ENCODE data around the gene CPA3. TPM values are rescaled to one million over a fixed set of nuclear protein-coding genes. Genes with fewer than 3 reads are reported as not detected.

The CPA3 gene
- total and polyA plus RNA-seq, 2 of the 13 experiments (the other 11 are each of a cell fraction or from before 2014, with no cell fraction given): not detected

DNA sequence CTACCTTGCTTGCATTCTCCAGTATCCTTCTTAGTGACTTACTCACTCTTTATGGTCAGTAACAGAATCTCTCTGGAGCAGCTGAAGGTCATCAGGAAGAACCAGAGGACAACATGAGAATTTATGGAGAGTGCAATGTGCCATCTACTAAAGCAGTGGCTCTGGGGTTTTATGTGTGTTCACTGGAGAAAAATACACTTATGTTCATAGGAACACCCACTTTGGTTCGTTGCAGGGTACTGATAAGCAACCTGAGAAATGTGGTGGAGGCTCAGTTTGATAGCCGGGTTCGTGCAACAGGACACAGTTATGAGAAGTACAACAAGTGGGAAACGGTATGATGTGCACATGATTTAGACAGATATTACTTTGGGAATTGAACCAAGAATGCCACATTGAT, 24.6 kb upstream of the CPA3 start (continued):
- TF ChIP-seq AGO1 (IDR thresholded peaks at IDR 0.05; ENCODE audit: low read depth, low read length, poor library complexity, severe bottlenecking): no peak
- TF ChIP-seq MXI1 (IDR thresholded peaks at IDR 0.05; ENCODE audit: borderline replicate concordance, low read depth, low read length): no peak
- no peak for TF ChIP-seq NR2C2 (CRISPR knock-in tag; IDR thresholded peaks at IDR 0.05; ENCODE audit: borderline replicate concordance)
- no peak for TF ChIP-seq SRSF9 (IDR thresholded peaks at IDR 0.05; ENCODE audit: borderline replicate concordance, insufficient read depth, low read depth, low read length, poor library complexity, severe bottlenecking)

DNA sequence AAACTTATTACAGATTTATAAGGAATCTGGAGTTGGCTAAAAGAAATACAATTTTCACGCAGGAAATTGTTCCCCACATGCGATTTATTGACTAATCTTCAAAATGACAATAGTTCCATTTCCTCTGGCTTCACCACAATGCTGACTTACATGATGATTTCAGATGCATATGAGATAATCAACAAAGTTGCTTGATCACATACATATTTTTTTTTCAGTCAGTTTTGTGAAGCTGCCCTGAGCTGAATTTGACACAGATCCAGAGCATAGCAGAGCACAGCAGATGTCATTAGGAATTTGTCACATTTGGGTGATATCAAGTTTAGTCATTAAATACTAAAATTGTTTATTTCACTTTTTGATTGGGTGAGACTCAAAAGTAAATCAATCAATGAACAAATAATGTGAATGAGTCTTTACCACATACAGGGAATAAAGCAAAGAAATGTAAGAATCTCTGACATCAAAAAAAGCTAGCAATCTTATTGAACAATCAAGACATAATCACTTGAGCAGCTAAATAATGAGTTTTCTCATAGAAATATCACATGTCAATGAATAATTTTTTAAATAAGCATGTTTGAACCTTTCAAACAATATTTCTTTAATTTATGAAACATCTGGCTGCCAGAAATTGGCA, 19.2 kb upstream of the CPA3 start:
- ChIA-PET CTCF (ENCODE audit: low intra/inter-chr PET ratio, low total read pairs) (no interaction called here), POLR2A (no interaction called here)
- Histone ChIP-seq H3K36me3 (replicated peaks in 1 of 2; ENCODE audit: control insufficient read depth in 1 of 2, insufficient read depth in 2 of 2, low read length in 2 of 2) (no peaks in the 10 kb centered on the region), H3K4me3 (replicated peaks in 1 of 3; ENCODE audit: insufficient read depth in 1 of 3, low read depth in 2 of 3, low read length in 3 of 3) (no peak overlapping the region), H3K27me3 (ENCODE audit: control insufficient read depth in 1 of 2, insufficient read depth in 2 of 2, low read length in 2 of 2) (no peaks in the 10 kb centered on the region; a peak in 1 of 5 replicates), H3K9me3 (ENCODE audit: low read length) (no peaks in the 10 kb centered on the region), H3K4me1 (ENCODE audit: insufficient read depth, low read length) (no peaks in the 10 kb centered on the region), H2AFZ (ENCODE audit: low read length) (no peak overlapping the region), H4K20me1 (ENCODE audit: insufficient read depth, low read length) (no peaks in the 10 kb centered on the region), H3K4me2 (ENCODE audit: low read depth, low read length) (no peak overlapping the region), H3K9ac (ENCODE audit: insufficient read depth, low read depth, low read length) (no peak overlapping the region), H3K27ac (ENCODE audit: extremely low read length, insufficient read depth, low read length) (no peak overlapping the region), H3K79me2 (ENCODE audit: insufficient read depth, low read length) (no peaks in the 10 kb centered on the region)
- no TSS peak for BruUV-seq (replicated peaks)
- ATAC-seq: no peak
- 2% methylated on average over 2 of the region's 2 CpGs for WGBS (ENCODE audit: low lambda C conversion rate)
- no peak for DNase-seq (ENCODE audit: low spot score)
- in situ Hi-C loops (cut with HindIII; ENCODE audit: extremely low pct_ligation_motif_present, low pct_unique_long_range_greater_than_20kb): no loop called here
- intact Hi-C loops (cut with micrococcal nuclease; ENCODE audit: unreplicated experiment): no loop called here
- FAIRE-seq: no peak
- TF ChIP-seq, protein P1, sequence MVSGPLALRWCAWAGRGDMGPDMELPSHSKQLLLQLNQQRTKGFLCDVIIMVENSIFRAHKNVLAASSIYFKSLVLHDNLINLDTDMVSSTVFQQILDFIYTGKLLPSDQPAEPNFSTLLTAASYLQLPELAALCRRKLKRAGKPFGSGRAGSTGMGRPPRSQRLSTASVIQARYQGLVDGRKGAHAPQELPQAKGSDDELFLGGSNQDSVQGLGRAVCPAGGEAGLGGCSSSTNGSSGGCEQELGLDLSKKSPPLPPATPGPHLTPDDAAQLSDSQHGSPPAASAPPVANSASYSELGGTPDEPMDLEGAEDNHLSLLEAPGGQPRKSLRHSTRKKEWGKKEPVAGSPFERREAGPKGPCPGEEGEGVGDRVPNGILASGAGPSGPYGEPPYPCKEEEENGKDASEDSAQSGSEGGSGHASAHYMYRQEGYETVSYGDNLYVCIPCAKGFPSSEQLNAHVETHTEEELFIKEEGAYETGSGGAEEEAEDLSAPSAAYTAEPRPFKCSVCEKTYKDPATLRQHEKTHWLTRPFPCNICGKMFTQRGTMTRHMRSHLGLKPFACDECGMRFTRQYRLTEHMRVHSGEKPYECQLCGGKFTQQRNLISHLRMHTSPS (CRISPR knock-in tag; IDR thresholded peaks at IDR 0.05; ENCODE audit: low read depth): no peak
- TF ChIP-seq, protein P2, sequence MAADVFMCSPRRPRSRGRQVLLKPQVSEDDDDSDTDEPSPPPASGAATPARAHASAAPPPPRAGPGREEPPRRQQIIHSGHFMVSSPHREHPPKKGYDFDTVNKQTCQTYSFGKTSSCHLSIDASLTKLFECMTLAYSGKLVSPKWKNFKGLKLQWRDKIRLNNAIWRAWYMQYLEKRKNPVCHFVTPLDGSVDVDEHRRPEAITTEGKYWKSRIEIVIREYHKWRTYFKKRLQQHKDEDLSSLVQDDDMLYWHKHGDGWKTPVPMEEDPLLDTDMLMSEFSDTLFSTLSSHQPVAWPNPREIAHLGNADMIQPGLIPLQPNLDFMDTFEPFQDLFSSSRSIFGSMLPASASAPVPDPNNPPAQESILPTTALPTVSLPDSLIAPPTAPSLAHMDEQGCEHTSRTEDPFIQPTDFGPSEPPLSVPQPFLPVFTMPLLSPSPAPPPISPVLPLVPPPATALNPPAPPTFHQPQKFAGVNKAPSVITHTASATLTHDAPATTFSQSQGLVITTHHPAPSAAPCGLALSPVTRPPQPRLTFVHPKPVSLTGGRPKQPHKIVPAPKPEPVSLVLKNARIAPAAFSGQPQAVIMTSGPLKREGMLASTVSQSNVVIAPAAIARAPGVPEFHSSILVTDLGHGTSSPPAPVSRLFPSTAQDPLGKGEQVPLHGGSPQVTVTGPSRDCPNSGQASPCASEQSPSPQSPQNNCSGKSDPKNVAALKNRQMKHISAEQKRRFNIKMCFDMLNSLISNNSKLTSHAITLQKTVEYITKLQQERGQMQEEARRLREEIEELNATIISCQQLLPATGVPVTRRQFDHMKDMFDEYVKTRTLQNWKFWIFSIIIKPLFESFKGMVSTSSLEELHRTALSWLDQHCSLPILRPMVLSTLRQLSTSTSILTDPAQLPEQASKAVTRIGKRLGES (CRISPR knock-in tag; IDR thresholded peaks at IDR 0.05; ENCODE audit: borderline replicate concordance): no peak
- TF ChIP-seq IKZF1 (IDR thresholded peaks at IDR 0.05) (no peak), FOXK1 (CRISPR knock-in tag; IDR thresholded peaks at IDR 0.05; ENCODE audit: borderline replicate concordance, low read depth) (no peak), DNMT3B (CRISPR knock-in tag; conservative IDR thresholded peaks at IDR 0.05) (no peak), NONO (IDR thresholded peaks at IDR 0.05) (no peak), NONO (CRISPR knock-in tag; conservative IDR thresholded peaks at IDR 0.05) (no peak)
- TF ChIP-seq, protein P3, sequence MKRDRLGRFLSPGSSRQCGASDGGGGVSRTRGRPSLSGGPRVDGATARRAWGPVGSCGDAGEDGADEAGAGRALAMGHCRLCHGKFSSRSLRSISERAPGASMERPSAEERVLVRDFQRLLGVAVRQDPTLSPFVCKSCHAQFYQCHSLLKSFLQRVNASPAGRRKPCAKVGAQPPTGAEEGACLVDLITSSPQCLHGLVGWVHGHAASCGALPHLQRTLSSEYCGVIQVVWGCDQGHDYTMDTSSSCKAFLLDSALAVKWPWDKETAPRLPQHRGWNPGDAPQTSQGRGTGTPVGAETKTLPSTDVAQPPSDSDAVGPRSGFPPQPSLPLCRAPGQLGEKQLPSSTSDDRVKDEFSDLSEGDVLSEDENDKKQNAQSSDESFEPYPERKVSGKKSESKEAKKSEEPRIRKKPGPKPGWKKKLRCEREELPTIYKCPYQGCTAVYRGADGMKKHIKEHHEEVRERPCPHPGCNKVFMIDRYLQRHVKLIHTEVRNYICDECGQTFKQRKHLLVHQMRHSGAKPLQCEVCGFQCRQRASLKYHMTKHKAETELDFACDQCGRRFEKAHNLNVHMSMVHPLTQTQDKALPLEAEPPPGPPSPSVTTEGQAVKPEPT (CRISPR knock-in tag; IDR thresholded peaks at IDR 0.05; ENCODE audit: low read depth): no peak
- TF ChIP-seq, protein P4, sequence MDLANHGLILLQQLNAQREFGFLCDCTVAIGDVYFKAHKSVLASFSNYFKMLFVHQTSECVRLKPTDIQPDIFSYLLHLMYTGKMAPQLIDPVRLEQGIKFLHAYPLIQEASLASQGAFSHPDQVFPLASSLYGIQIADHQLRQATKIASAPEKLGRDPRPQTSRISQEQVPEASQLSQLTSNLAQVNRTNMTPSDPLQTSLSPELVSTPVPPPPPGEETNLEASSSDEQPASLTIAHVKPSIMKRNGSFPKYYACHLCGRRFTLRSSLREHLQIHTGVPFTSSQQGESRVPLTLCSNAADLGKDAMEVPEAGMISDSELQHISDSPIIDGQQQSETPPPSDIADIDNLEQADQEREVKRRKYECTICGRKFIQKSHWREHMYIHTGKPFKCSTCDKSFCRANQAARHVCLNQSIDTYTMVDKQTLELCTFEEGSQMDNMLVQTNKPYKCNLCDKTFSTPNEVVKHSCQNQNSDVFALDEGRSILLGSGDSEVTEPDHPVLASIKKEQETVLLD (CRISPR knock-in tag; IDR thresholded peaks at IDR 0.05; ENCODE audit: low read depth): no peak

Measured in HepG2 (cell line).